ENCODE data around the gene GAB2. TPM values are rescaled to one million over a fixed set of nuclear protein-coding genes. Genes with fewer than 3 reads are reported as not detected.

The GAB2 gene
- total and polyA plus RNA-seq, 2 of the 13 experiments (the other 11 are each of a cell fraction or from before 2014, with no cell fraction given): 4.1 to 8.6 TPM

- Histone ChIP-seq H3K36me3 (replicated peaks in 1 of 2; ENCODE audit: control insufficient read depth in 1 of 2, insufficient read depth in 2 of 2, low read length in 2 of 2) (peaks cover 11 to 36% of the 10 kb centered on the region in 2 experiments; a peak in 4 of 5 replicates), H4K20me1 (ENCODE audit: insufficient read depth, low read length) (no peaks in the 10 kb centered on the region), H3K27ac (ENCODE audit: extremely low read length, insufficient read depth, low read length) (no peak overlapping the region), H3K9ac (ENCODE audit: insufficient read depth, low read depth, low read length) (no peak overlapping the region), H2AFZ (ENCODE audit: low read length) (no peak overlapping the region), H3K4me3 (replicated peaks in 1 of 3; ENCODE audit: insufficient read depth in 1 of 3, low read depth in 2 of 3, low read length in 3 of 3) (no peak overlapping the region), H3K4me1 (ENCODE audit: insufficient read depth, low read length) (peaks cover under 1% of the 10 kb centered on the region), H3K4me2 (ENCODE audit: low read depth, low read length) (no peak overlapping the region), H3K79me2 (ENCODE audit: insufficient read depth, low read length) (no peaks in the 10 kb centered on the region), H3K9me3 (ENCODE audit: low read length) (no peaks in the 10 kb centered on the region), H3K27me3 (ENCODE audit: control insufficient read depth in 1 of 2, insufficient read depth in 2 of 2, low read length in 2 of 2) (no peaks in the 10 kb centered on the region)
- CTCF ChIA-PET (ENCODE audit: low intra/inter-chr PET ratio, low total read pairs): no interaction called here
- BruUV-seq (replicated peaks): no TSS peak
- WGBS (ENCODE audit: low lambda C conversion rate): 97% methylated on average over 2 of the region's 2 CpGs
- no peak for ATAC-seq
- no peak for DNase-seq (ENCODE audit: low spot score)
- no peak for FAIRE-seq
- in situ Hi-C loops (cut with HindIII; ENCODE audit: extremely low pct_ligation_motif_present, low pct_unique_long_range_greater_than_20kb): no loop called here
- no peak for TF ChIP-seq PRDM15 (CRISPR knock-in tag; IDR thresholded peaks at IDR 0.05)
- TF ChIP-seq ZNF772 (CRISPR knock-in tag; IDR thresholded peaks at IDR 0.05): no peak
- TF ChIP-seq CHD2 (IDR thresholded peaks at IDR 0.05; ENCODE audit: low read depth, low read length): no peak
- TF ChIP-seq FOXA1 (IDR thresholded peaks at IDR 0.05): no peak
- TF ChIP-seq FOXA1 (CRISPR knock-in tag; IDR thresholded peaks at IDR 0.05): no peak
- TF ChIP-seq ZNF768 (CRISPR knock-in tag; IDR thresholded peaks at IDR 0.05): no peak
- no peak for TF ChIP-seq ZNF605 (CRISPR knock-in tag; IDR thresholded peaks at IDR 0.05)
- TF ChIP-seq ZNF792 (CRISPR knock-in tag; IDR thresholded peaks at IDR 0.05): no peak
- TF ChIP-seq REXO4 (CRISPR knock-in tag; IDR thresholded peaks at IDR 0.05; ENCODE audit: borderline replicate concordance): no peak
- TF ChIP-seq GMEB2 (CRISPR knock-in tag; IDR thresholded peaks at IDR 0.05; ENCODE audit: low read depth): no peak
- POLR2A ChIA-PET: no interaction called here
- intact Hi-C loops (cut with micrococcal nuclease; ENCODE audit: unreplicated experiment): no loop called here
These were observed 49.8 kb upstream of the GAB2 start for GRCh38 chr11:78467370-78467769.
